ENCODE results near the gene MON1B. TPM values are rescaled to one million over a fixed set of nuclear protein-coding genes. Genes with fewer than 3 reads are reported as not detected.

MON1B gene
- total and polyA plus RNA-seq, 8 donors: 22.1 to 64.3 (median 24.9) TPM

GRCh38 chr16:77223184-77223583 is 32.2 kb downstream of the MON1B start:
- H3K4me1 ChIP-seq: no peaks in the 10 kb centered on the region

GRCh38 chr16:77225182-77225581 is 34.2 kb downstream of the MON1B start:
- TF ChIP-seq CTCF (IDR thresholded peaks at IDR 0.05): no peak
- ATAC-seq (no peak), DNase-seq (no peak)
- Histone ChIP-seq H3K27me3 (no peaks in the 10 kb centered on the region), H3K9me3 (no peaks in the 10 kb centered on the region), H3K36me3 (no peaks in the 10 kb centered on the region), H3K4me3 (no peak overlapping the region), H3K4me1 (no peaks in the 10 kb centered on the region), H3K27ac (no peak overlapping the region)
- intact Hi-C loops (cut with DNase I): no loop called here

More at GRCh38 chr16:77223184-77223583, 32.2 kb downstream of the MON1B start:
- TF ChIP-seq CTCF (IDR thresholded peaks at IDR 0.05): no peak
- no peaks in the 10 kb centered on the region for H3K27me3 ChIP-seq
- ATAC-seq (no peak), DNase-seq (no peak)
- H3K27ac ChIP-seq: no peak overlapping the region
- H3K9me3 ChIP-seq: no peaks in the 10 kb centered on the region
- intact Hi-C loops (cut with DNase I): no loop called here
- no peaks in the 10 kb centered on the region for H3K36me3 ChIP-seq
- no peak overlapping the region for H3K4me3 ChIP-seq

GRCh38 chr16:77227745-77228144 is 36.8 kb downstream of the MON1B start:
- Histone ChIP-seq H3K4me3 (no peak overlapping the region), H3K36me3 (no peaks in the 10 kb centered on the region), H3K27ac (no peak overlapping the region), H3K4me1 (no peaks in the 10 kb centered on the region), H3K9me3 (no peaks in the 10 kb centered on the region), H3K27me3 (peaks cover 0 to 7% of the 10 kb centered on the region in 2 donors)
- TF ChIP-seq CTCF (IDR thresholded peaks at IDR 0.05): no peak
- intact Hi-C loops (cut with DNase I): no loop called here
- ATAC-seq: no peak
- DNase-seq: no peak

GRCh38 chr16:77231047-77231446 is 40.1 kb downstream of the MON1B start:
- H3K27me3 ChIP-seq: peaks cover 0 to 32% of the 10 kb centered on the region in 2 donors
- TF ChIP-seq CTCF (IDR thresholded peaks at IDR 0.05): no peak
- H3K27ac ChIP-seq: no peak overlapping the region
- no peak for DNase-seq
- H3K36me3 ChIP-seq: no peaks in the 10 kb centered on the region
- H3K4me3 ChIP-seq: no peak overlapping the region
- peaks cover 0 to 2% of the 10 kb centered on the region in 2 donors for H3K4me1 ChIP-seq
- no peaks in the 10 kb centered on the region for H3K9me3 ChIP-seq
- intact Hi-C loops (cut with DNase I): loop anchor here in 1 of 2 donors (10.0 kb wide), 1 partner anchor 744 kb away; no protein-coding TSS in a partner anchor
- ATAC-seq: no peak

- Histone ChIP-seq H3K27me3 (peaks cover 0 to 39% of the 10 kb centered on the region in 2 donors), H3K4me1 (peaks cover 3 to 6% of the 10 kb centered on the region in 2 donors), H3K4me3 (no peak overlapping the region), H3K9me3 (no peaks in the 10 kb centered on the region), H3K36me3 (no peaks in the 10 kb centered on the region), H3K27ac (no peak overlapping the region)
- DNase-seq (no peak), ATAC-seq (no peak)
- intact Hi-C loops (cut with DNase I): loop anchor here in 1 of 2 donors (10.0 kb wide), 1 partner anchor 741 kb away; no protein-coding TSS in a partner anchor
- no peak for TF ChIP-seq CTCF (IDR thresholded peaks at IDR 0.05)
Observed at GRCh38 chr16:77233799-77234519, 43.0 kb downstream of the MON1B start.
